Globus pallidus (tissue), 1 donor: Measurements from ENCODE around the gene IREB2.

Experiments used
- DNase-seq: peaks from one replicate; pipeline ENCODE4 v3.0.0-alpha.2; 2015; ENCODE audit warnings: low spot score

Gene IREB2

GRCh38 chr15:78437107-78437761 is 782 bp upstream of the IREB2 start:
- no peak for DNase-seq

- DNase-seq, result peak; percentile 16
Measured at GRCh38 chr15:78438619-78439285, 736 bp downstream of the IREB2 start.

GRCh38 chr15:78440375-78441373 is 2.7 kb downstream of the IREB2 start:
- no peak for DNase-seq

GRCh38 chr15:78444255-78444654 is 6.2 kb downstream of the IREB2 start:
- no peak for DNase-seq

GRCh38 chr15:78445875-78446274 is 7.9 kb downstream of the IREB2 start:
- DNase-seq, result no peak

- DNase-seq, result no peak
Measured at GRCh38 chr15:78446551-78446950, 8.5 kb downstream of the IREB2 start.

GRCh38 chr15:78448441-78449219 is 10.6 kb downstream of the IREB2 start:
- no peak for DNase-seq

GRCh38 chr15:78449220-78449999 is 11.4 kb downstream of the IREB2 start:
- DNase-seq, result no peak

GRCh38 chr15:78450285-78450858 is 12.4 kb downstream of the IREB2 start:
- DNase-seq, result no peak

- DNase-seq, result no peak
Measured at GRCh38 chr15:78452485-78452884, 14.5 kb downstream of the IREB2 start.

- DNase-seq, result peak; percentile 31
Measured at GRCh38 chr15:78453447-78453846, 15.4 kb downstream of the IREB2 start.

GRCh38 chr15:78454992-78455391 is 17.0 kb downstream of the IREB2 start:
- DNase-seq, result peak; percentile 33

- peak; percentile 9 for DNase-seq
Measured at GRCh38 chr15:78455749-78456148, 17.7 kb downstream of the IREB2 start.

- no peak for DNase-seq
Measured at GRCh38 chr15:78456426-78456825, 18.4 kb downstream of the IREB2 start.

- DNase-seq, result peak; percentile 18
Measured at GRCh38 chr15:78457101-78457500, 19.1 kb downstream of the IREB2 start.

GRCh38 chr15:78460737-78461136 is 22.7 kb downstream of the IREB2 start:
- no peak for DNase-seq

GRCh38 chr15:78461171-78461888 is 23.3 kb downstream of the IREB2 start:
- DNase-seq, result no peak

GRCh38 chr15:78469031-78469430 is 31.0 kb downstream of the IREB2 start:
- DNase-seq, result no peak

GRCh38 chr15:78477295-78477694 is 39.3 kb downstream of the IREB2 start:
- DNase-seq, result no peak

- DNase-seq, result no peak
Measured at GRCh38 chr15:78479650-78480049, 41.6 kb downstream of the IREB2 start.
